HEK293 (cell line): ENCODE data around the gene SLC8A1.

ENCODE experiments used
- ZNF157 ChIP-seq: fragments of 450-650 bp; formaldehyde crosslinking; IDR thresholded peaks from 2 replicates; pipeline ENCODE4 v1.5.1; 2016; ENCODE audit warnings: missing biosample characterization, missing genetic modification characterization
- ZNF16 ChIP-seq: fragments of 450-650 bp; formaldehyde crosslinking; IDR thresholded peaks from 2 replicates; pipeline ENCODE4 v1.5.1; 2016; ENCODE audit warnings: low read depth, missing biosample characterization, missing genetic modification characterization
- ZNF221 ChIP-seq: fragments of 450-650 bp; formaldehyde crosslinking; IDR thresholded peaks from 2 replicates; pipeline ENCODE4 v1.5.1; 2017; ENCODE audit warnings: missing biosample characterization, missing genetic modification characterization, borderline replicate concordance
- ZNF335 ChIP-seq: fragments of 450-650 bp; formaldehyde crosslinking; conservative IDR thresholded peaks from 2 replicates; pipeline ENCODE4 v1.5.1; 2016; ENCODE audit warnings: missing biosample characterization, missing genetic modification characterization
- TF ChIP-seq, protein P1 (sequence below): fragments of 450-650 bp; formaldehyde crosslinking; IDR thresholded peaks from 2 replicates; pipeline ENCODE4 v1.5.1; 2016; ENCODE audit warnings: missing biosample characterization, missing genetic modification characterization
- TF ChIP-seq, protein P2 (sequence below): fragments of 450-650 bp; formaldehyde crosslinking; IDR thresholded peaks from 2 replicates; pipeline ENCODE4 v1.5.1; 2017; ENCODE audit warnings: missing biosample characterization, missing genetic modification characterization

DNA sequence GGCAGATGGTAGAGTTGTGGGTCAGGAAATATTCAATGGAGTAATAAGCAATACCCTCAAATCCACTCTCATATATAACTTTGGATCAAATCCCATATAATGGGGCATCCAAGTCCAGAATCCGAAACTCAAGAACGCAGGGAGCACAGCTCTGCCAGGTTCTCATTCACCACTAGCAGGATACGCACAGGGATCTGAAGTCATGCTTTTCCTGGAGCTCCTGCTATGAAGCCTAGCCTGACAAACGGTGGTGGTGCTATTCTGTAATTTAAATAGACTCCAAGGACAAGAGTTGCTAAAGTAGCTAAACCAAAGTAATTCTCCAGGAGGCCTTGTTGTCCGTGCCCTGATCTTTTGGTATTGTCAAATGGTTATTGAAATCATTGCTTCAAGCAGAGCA lies 264.8 kb downstream of the SLC8A1 start:
- no peak for TF ChIP-seq ZNF16 (tag by site-specific recombination)
- TF ChIP-seq, protein P1, sequence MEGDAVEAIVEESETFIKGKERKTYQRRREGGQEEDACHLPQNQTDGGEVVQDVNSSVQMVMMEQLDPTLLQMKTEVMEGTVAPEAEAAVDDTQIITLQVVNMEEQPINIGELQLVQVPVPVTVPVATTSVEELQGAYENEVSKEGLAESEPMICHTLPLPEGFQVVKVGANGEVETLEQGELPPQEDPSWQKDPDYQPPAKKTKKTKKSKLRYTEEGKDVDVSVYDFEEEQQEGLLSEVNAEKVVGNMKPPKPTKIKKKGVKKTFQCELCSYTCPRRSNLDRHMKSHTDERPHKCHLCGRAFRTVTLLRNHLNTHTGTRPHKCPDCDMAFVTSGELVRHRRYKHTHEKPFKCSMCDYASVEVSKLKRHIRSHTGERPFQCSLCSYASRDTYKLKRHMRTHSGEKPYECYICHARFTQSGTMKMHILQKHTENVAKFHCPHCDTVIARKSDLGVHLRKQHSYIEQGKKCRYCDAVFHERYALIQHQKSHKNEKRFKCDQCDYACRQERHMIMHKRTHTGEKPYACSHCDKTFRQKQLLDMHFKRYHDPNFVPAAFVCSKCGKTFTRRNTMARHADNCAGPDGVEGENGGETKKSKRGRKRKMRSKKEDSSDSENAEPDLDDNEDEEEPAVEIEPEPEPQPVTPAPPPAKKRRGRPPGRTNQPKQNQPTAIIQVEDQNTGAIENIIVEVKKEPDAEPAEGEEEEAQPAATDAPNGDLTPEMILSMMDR (tag by site-specific recombination): no peak
- no peak for TF ChIP-seq ZNF157 (tag by site-specific recombination)
- TF ChIP-seq, protein P2, sequence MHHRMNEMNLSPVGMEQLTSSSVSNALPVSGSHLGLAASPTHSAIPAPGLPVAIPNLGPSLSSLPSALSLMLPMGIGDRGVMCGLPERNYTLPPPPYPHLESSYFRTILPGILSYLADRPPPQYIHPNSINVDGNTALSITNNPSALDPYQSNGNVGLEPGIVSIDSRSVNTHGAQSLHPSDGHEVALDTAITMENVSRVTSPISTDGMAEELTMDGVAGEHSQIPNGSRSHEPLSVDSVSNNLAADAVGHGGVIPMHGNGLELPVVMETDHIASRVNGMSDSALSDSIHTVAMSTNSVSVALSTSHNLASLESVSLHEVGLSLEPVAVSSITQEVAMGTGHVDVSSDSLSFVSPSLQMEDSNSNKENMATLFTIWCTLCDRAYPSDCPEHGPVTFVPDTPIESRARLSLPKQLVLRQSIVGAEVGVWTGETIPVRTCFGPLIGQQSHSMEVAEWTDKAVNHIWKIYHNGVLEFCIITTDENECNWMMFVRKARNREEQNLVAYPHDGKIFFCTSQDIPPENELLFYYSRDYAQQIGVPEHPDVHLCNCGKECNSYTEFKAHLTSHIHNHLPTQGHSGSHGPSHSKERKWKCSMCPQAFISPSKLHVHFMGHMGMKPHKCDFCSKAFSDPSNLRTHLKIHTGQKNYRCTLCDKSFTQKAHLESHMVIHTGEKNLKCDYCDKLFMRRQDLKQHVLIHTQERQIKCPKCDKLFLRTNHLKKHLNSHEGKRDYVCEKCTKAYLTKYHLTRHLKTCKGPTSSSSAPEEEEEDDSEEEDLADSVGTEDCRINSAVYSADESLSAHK (tag by site-specific recombination): no peak
- TF ChIP-seq ZNF221: no peak
- TF ChIP-seq ZNF335 (tag by site-specific recombination): no peak
